Measurements from ENCODE around the gene CCDC51. TPM values are rescaled to one million over a fixed set of nuclear protein-coding genes. Genes with fewer than 3 reads are reported as not detected.
"Not testable (repeated sequence)": the region's sequence is repeated elsewhere in the genome, so short reads cannot be mapped to it uniquely, and the experiment has no call there.

Gene CCDC51, protein sequence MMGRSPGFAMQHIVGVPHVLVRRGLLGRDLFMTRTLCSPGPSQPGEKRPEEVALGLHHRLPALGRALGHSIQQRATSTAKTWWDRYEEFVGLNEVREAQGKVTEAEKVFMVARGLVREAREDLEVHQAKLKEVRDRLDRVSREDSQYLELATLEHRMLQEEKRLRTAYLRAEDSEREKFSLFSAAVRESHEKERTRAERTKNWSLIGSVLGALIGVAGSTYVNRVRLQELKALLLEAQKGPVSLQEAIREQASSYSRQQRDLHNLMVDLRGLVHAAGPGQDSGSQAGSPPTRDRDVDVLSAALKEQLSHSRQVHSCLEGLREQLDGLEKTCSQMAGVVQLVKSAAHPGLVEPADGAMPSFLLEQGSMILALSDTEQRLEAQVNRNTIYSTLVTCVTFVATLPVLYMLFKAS
- 31.9 and 32.5 TPM in 2 replicates for total RNA-seq (2022)
- percentile 55 among the genes with signal in this experiment for Bru-seq, nascent RNA
- percentile 66 among the genes with signal in this experiment for BruChase-seq, experiment 1, labeled RNA remaining after a 6-hour chase
- percentile 75 among the genes with signal in this experiment for BruChase-seq, experiment 2, labeled RNA remaining after a 2-hour chase
- long read RNA-seq, transcript CCDC51-201 (4 exons, 1,560 nt), result major isoform, 20 of 88 reads
- long read RNA-seq, transcript CCDC51-206 (4 exons, 1,461 nt), result minor isoform, 18 of 88 reads
- long read RNA-seq, partial matches to known transcripts, result 28 of 88 reads
- long read RNA-seq, other reads (novel, unspliced or antisense), result 18 of 88 reads

DNA sequence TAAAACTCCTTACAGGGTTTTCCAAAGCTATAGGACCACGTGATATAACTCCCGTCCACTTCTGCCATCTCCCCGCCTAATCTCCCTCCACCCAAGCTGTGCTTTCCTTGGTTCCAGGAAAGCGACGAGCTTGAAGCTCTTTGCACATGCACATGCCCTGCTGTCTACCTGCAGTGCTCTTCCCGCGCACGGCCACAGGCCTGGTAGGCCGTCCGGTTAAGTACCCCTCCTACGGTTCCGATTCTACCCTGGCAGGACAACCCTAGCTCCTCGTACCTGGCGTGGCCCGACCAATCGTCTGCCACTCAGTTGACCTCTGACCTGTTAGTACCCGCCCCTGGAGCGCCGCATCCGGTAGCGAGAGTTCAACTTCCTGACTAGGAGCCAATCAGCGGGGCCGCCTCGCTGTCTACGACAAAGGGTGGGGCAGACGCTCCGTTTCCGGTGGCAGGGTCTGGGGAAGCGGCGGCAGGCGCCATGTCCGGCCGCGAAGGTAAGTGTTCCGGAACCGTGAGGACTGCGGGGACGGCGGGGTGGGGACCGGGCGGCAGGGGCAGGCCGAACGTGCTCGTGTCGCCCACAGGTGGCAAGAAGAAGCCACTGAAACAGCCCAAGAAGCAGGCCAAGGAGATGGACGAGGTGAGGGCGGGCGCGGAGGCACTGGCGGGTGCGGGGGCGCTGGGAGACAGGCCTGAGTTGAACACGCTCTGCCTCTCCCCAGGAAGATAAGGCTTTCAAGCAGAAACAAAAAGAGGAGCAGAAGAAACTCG, at the start of gene CCDC51, which contains the start of gene TMA7:
CCDC51 (minus strand) TSS at position 300 of the 770 bp plus-strand sequence. CDS start 4,991 bp downstream, outside the sequence.
TMA7 (plus strand) TSS at position 438 of the 770 bp plus-strand sequence; CDS start at position 478, 40 bp downstream.
- no TSS peak for BruUV-seq (replicated peaks)
- DNase-seq (ENCODE audit: unreplicated experiment), result peak; percentile 98
- H3K9me3 Mint-ChIP-seq (ENCODE audit: unreplicated experiment), result no peaks in the 10 kb centered on the region
- TF ChIP-seq, protein P1, sequence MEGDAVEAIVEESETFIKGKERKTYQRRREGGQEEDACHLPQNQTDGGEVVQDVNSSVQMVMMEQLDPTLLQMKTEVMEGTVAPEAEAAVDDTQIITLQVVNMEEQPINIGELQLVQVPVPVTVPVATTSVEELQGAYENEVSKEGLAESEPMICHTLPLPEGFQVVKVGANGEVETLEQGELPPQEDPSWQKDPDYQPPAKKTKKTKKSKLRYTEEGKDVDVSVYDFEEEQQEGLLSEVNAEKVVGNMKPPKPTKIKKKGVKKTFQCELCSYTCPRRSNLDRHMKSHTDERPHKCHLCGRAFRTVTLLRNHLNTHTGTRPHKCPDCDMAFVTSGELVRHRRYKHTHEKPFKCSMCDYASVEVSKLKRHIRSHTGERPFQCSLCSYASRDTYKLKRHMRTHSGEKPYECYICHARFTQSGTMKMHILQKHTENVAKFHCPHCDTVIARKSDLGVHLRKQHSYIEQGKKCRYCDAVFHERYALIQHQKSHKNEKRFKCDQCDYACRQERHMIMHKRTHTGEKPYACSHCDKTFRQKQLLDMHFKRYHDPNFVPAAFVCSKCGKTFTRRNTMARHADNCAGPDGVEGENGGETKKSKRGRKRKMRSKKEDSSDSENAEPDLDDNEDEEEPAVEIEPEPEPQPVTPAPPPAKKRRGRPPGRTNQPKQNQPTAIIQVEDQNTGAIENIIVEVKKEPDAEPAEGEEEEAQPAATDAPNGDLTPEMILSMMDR (IDR thresholded peaks at IDR 0.05; ENCODE audit: unreplicated experiment), result no peak
- no peaks in the 10 kb centered on the region for H3K27me3 Mint-ChIP-seq (ENCODE audit: insufficient read depth, unreplicated experiment)
- CTCF ChIA-PET, result interaction anchor here (0.6 to 10.7 kb wide), 18 partner anchors 13 to 377 kb away, joined by 3 to 647 read pairs (median 4); no protein-coding TSS in a partner anchor
- H3K27ac Mint-ChIP-seq (ENCODE audit: low read depth, unreplicated experiment), result peak within 1 kb of the TSS; percentile 77
- intact Hi-C loops (cut with micrococcal nuclease), result no loop called here
- POLR2A ChIA-PET, result interaction anchor here (0.6 to 3.6 kb wide), 63 partner anchors 7 to 911 kb away, joined by 3 to 95 read pairs (median 5); partner anchors contain the start of genes ARIH2, CDC25A, CELSR3 and DHX30
- peaks cover 46% of the 10 kb centered on the region for H3K36me3 Mint-ChIP-seq (ENCODE audit: insufficient read depth, unreplicated experiment)
- peaks cover 18% of the 10 kb centered on the region for H3K4me1 Mint-ChIP-seq (ENCODE audit: insufficient read depth, unreplicated experiment)
- H3K4me3 Mint-ChIP-seq (ENCODE audit: unreplicated experiment), result peak within 1 kb of the TSS; percentile 88

DNA sequence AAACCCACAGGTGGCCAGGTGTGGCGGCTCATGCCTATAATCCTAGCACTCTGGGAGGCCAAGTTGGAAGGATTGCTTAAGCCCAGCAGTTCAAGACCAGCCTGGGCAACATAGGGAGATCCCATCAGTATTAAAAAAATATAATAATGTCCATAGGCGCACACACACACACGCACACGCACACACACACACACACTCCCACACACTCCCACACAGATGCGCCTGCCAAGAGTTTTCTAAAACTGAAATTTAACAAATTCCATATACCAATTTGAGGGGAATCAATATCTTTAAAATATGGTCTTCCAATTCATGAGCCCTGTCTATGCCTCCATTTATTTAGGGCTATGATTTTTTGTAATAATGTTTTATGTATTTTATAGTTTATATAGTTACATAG, 47.0 kb upstream of the CCDC51 start:
- Mint-ChIP-seq H3K4me1 (ENCODE audit: insufficient read depth, unreplicated experiment) (no peaks in the 10 kb centered on the region), H3K4me3 (ENCODE audit: unreplicated experiment) (no peak overlapping the region), H3K9me3 (ENCODE audit: unreplicated experiment) (no peaks in the 10 kb centered on the region), H3K27me3 (ENCODE audit: insufficient read depth, unreplicated experiment) (no peaks in the 10 kb centered on the region), H3K36me3 (ENCODE audit: insufficient read depth, unreplicated experiment) (no peaks in the 10 kb centered on the region), H3K27ac (ENCODE audit: low read depth, unreplicated experiment) (no peak overlapping the region)
- POLR2A ChIA-PET, result no interaction called here
- no peak for DNase-seq (ENCODE audit: unreplicated experiment)
- CTCF ChIA-PET, result no interaction called here
- intact Hi-C loops (cut with micrococcal nuclease), result no loop called here
- BruUV-seq (replicated peaks), result no TSS peak
- TF ChIP-seq, protein P1 (IDR thresholded peaks at IDR 0.05; ENCODE audit: unreplicated experiment), result no peak

DNA sequence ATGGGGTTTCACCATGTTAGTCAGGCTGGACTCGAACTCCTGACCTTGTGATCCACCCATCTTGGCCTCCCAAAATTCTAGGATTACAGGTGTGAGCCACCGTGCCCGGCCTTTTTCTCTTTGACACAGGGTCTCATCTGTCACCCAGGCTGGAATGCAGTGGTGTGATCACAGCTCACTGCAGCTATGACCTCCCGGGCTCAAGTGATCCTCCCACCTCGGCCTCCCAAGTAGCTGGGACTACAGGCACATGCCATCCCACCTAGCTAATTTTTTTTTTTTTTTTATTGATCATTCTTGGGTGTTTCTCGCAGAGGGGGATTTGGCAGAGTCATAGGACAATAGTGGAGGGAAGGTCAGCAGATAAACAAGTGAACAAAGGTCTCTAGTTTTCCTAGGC, 42.9 kb upstream of the CCDC51 start:
- CTCF ChIA-PET, result interaction anchor here (0.8 kb wide), 1 partner anchor 9 kb away, joined by 3 read pairs; no protein-coding TSS in a partner anchor
- DNase-seq (ENCODE audit: unreplicated experiment); BruUV-seq (replicated peaks): not testable (repeated sequence)

DNA sequence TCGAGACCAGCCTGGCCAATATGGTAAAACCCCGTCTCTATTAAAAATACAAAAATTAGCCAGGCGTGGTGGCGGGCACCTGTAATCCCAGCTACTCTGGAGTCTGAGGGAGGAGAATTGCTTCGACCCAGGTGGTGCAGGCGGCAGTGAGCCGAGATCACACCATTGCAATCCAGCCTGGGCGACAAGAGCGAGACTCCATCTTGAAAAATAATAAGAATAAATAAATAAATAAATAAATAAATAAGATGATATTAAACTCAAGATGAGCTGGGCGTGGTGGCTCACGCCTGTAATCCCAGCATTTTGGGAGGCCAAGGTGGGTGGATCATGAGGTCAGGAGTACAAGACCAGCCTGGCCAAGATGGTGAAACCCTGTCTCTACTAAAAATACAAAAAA, 41.0 kb upstream of the CCDC51 start:
- H3K4me1 Mint-ChIP-seq (ENCODE audit: insufficient read depth, unreplicated experiment); BruUV-seq (replicated peaks); DNase-seq (ENCODE audit: unreplicated experiment); H3K9me3 Mint-ChIP-seq (ENCODE audit: unreplicated experiment); H3K27ac Mint-ChIP-seq (ENCODE audit: low read depth, unreplicated experiment); H3K4me3 Mint-ChIP-seq (ENCODE audit: unreplicated experiment); intact Hi-C loops (cut with micrococcal nuclease); H3K27me3 Mint-ChIP-seq (ENCODE audit: insufficient read depth, unreplicated experiment): not testable (repeated sequence)
- ChIA-PET CTCF (interaction anchor here (0.6 kb wide), 2 partner anchors 61 to 175 kb away, joined by 3 to 4 read pairs; no protein-coding TSS in a partner anchor), POLR2A (interaction anchor here (0.9 kb wide), 1 partner anchor 34 kb away, joined by 4 read pairs; the partner anchor contains the start of gene ATRIP)
- H3K36me3 Mint-ChIP-seq (ENCODE audit: insufficient read depth, unreplicated experiment), result peaks cover 14% of the 10 kb centered on the region

More for the DNA sequence above, 42.9 kb upstream of the CCDC51 start:
- H3K27ac Mint-ChIP-seq (ENCODE audit: low read depth, unreplicated experiment); H3K4me3 Mint-ChIP-seq (ENCODE audit: unreplicated experiment); H3K27me3 Mint-ChIP-seq (ENCODE audit: insufficient read depth, unreplicated experiment); H3K9me3 Mint-ChIP-seq (ENCODE audit: unreplicated experiment); H3K4me1 Mint-ChIP-seq (ENCODE audit: insufficient read depth, unreplicated experiment); intact Hi-C loops (cut with micrococcal nuclease); H3K36me3 Mint-ChIP-seq (ENCODE audit: insufficient read depth, unreplicated experiment); POLR2A ChIA-PET: not testable (repeated sequence)

Data from MCF 10A (cell line).